CD4-positive, alpha-beta T cell treated with Interleukin-6 for 4 hours (primary cell): Measurements from ENCODE around the gene NUP98.

Source experiments
- DNase-seq: peaks from one replicate; pipeline ENCODE4 v3.0.0-alpha.2; 2020; ENCODE audit warnings: mixed read lengths

Gene NUP98

GRCh38 chr11:3637201-3637600 is 160.2 kb downstream of the NUP98 start:
- DNase-seq = no peak

DNA sequence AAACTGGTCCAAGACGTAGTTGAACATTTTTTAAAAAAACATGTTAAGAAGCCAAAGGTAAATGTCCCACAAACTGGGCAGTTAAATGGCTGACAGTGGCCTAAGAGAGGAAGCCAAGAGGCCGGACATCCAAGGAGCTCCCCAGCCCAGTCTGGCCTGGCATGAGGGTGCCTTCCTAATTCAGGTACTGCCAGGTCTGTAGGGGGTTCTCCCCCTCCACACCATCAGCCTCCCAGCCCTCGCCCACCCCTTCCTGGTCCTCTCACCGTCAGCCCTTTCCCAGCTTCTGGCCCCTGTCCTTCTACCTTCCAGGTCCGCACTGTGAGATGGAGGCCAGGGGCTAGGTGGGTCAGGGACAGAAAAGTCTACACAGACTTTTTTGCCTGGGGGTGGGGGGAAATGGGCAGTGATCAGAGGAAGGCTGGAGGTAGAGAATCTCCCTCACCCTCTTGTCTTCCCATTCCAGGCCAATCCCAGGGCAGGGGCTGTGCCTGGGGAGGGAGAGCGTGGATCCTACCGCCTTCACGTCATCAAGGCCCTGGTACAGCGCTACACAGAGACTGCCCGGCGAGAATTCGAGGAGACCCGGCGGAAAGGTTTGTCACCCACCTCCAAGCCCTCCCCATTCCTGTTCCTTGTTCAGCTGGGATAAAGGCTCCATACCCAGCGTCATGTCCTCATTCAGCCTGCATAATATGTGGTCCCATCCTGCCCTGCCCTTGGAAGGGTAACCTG is 161.5 kb downstream of the NUP98 start:
- DNase-seq = no peak

DNA sequence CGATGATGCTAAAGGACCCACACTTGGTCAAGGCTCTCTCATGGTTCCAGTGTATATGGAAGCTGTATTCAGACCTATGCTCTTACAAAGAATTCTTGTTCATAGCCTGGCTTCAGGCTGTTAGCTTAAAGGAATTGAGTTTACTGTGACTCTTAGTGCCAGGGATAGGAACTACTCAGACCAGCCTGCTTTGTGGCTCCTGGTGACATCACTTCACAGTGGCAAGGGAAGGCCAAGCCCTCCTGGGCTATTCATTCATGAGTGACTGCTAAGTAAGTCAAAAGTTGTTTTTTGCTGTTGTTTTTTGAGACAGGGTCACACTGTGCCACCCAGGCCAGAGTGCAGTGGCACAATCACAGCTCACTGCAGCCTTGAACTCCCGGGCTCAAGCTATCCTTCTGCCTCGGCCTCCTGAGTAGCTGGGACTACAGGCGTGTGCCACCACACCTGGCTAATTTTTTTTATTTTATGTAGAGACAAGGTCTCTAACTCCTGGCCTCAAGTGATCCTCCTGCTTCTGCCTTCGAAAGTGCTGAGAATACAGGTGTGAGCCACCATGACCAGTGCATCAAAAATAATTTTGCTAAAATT is 165.2 kb downstream of the NUP98 start:
- no peak for DNase-seq

DNA sequence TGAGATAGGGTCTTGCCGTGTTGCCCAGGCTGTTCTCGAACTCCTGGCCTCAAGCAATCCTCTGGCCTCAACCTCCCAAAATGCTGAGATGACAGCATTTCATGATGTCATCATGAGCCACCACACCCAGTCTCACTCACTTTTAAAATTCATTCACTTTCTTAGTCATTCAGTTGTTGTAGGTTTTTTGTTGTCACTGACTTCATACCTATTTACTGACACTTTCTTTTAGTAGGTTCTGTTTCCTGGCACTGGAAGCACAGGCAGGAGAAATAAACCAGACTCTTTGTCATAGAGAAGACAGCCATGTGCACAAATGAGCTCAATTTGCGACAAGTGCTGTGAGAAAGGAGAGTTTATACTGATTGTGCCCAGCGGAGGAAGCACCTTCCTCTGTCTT is 166.0 kb downstream of the NUP98 start:
- no peak for DNase-seq

GRCh38 chr11:3627291-3627690 is 170.1 kb downstream of the NUP98 start:
- DNase-seq = no peak

DNA sequence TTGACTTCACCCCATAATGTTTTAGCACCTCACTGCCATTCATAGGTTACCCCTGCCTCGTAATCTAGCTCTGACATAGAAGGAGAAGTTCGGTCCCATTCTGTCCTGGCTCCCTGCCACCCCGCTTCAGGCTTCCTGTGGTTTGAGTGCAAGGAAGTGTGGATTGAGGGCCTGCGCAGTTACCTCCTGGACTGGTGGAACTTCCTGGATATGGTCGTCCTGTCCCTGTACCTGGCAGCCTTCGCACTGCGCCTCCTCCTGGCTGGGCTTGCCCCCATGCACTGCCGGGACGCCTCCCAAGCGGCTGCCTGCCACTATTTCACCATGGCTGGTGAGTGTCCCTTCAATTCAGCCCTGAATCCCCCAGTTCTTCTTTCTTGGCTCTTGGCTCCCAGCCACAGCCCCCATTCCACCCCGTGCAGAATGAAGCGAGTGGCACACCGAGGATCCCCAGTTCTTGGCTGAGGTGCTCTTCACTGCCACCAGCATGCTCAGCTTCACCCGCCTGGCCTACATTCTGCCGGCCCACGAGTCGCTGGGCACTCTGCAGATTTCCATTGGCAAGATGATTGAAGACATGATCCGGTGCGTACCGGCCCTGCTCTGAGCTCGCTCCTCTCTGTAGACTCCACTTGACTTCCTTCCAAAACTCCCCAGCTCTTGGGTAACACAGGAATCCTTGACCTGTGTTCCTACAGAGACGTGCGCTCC is 170.9 kb downstream of the NUP98 start:
- DNase-seq = peak; percentile 5
